Activated T-cell treated with anti-CD3 and anti-CD28 coated beads for 24 hours (primary cell): Measurements from ENCODE around the gene CCR9.
A peak's percentile ranks its signal among the peaks of the same experiment; 100 is the strongest.
"Not testable (repeated sequence)": the region's sequence is repeated elsewhere in the genome, so short reads cannot be mapped to it uniquely, and the experiment has no call there.

Source experiments
- DNase-seq: peaks from one replicate; pipeline ENCODE4 v3.0.0-alpha.2; 2020; ENCODE audit warnings: low read depth

The CCR9 gene, protein sequence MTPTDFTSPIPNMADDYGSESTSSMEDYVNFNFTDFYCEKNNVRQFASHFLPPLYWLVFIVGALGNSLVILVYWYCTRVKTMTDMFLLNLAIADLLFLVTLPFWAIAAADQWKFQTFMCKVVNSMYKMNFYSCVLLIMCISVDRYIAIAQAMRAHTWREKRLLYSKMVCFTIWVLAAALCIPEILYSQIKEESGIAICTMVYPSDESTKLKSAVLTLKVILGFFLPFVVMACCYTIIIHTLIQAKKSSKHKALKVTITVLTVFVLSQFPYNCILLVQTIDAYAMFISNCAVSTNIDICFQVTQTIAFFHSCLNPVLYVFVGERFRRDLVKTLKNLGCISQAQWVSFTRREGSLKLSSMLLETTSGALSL

DNA sequence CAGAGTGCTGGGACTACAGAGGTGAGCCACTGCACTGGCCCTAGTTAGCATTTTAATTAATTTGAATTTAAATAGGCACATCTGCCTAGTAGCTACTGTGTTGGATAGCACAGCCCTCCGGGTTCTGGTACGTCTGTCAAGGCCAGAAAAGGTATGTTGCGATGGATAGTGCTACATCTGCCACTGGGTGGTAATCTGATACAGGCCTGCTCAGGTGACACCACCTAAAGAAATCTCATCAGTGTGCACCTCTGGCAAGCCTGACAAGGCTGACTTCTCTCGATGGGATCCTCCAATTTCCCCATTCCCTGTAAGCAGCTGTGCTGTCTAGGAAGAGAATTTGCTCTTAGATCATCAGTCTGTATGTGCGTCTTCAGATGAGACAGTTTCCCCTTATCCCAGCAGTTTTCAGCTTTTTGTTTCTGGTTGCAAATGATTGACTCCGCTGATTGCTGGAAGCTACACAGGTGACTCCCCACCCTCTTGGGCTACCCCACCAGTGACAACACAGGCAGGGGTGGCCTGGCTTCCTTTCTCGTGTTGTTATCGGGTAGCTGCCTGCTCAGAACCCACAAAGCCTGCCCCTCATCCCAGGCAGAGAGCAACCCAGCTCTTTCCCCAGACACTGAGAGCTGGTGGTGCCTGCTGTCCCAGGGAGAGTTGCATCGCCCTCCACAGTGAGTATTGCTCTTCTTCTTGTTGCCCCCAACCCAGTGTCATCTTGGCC, at the start of gene CCR9:
Gene CCR9, plus strand, starts transcription at position 565 of the 727 bp plus-strand sequence. CDS start 8,391 bp downstream, outside the sequence.
- DNase-seq = no peak

DNA sequence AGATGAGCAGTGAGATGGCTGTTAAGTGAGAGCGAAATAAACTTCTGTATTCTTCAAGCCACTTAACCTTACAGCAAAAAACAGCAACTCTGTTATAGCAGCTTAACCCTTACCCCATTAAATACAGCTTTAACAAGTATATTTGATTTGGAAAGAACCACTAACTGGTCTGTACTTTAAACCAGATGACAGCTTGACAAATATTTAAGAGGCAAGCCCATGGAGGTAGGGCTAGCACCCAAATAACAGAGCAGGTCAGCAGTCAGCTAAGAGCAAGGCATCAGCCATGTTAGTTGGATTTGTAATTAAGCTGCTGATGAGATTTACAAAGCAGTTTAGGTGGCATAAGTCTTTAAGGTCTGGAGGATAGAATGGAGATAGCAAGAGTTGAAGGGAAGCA, 47.9 kb upstream of the CCR9 start:
- no peak for DNase-seq

DNA sequence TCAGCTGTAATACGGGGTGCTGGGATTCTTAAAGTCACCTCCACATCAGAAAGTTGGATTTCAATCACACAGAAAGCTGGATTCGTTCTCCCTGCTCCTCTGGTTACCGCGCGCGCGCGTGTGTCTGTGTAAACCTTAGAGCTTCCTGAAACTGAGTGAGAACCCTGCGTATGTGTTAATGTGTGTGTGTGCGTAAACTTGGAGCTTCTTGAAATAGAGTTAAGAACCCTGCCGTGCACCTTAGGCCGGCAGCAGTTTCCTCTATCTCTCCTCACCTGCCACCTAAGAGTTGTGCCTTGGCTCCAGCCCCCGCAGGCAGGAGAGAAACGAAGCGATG, 45.0 kb upstream of the CCR9 start:
- no peak for DNase-seq

DNA sequence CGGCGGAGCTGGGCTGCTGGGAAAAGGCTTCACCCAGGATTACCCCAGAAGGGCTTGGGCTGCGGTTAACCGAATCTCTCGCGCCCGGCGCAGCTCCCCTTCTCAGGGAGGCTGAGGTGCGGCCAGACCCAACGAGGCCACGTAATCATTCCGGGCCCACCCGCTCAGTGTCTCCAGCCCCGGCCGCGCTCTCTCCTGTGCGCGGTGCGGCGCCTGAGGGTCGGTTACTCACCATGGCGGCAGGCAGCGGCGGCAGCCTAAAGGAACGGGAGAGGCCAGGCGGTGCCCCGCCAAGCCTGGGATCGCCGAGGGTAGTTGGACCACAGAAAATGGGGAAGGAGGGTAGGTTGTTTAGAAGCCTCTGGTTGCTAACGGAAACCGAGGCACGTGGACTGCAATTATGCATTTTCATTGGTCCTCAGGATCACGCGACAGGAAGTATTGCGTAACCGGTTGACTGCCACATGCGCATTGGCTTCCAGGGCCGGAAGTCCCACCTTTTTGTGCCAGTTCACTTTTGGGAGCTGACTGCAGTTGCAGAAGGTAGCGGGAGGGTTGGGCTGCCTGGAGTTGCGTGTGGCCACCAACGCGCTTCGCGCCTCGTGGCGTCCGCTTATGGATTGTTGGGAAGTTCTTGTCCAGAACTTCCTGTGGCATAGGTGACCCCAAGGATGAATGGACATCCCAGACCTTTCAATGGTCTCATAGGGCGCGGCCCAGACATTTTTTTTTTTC, 44.4 kb upstream of the CCR9 start, which contains the start of gene LZTFL1:
Gene LZTFL1, minus strand, starts transcription at position 363 of the 735 bp plus-strand sequence. Its CDS starts 128 bp downstream, at position 235.
- DNase-seq = peak; percentile 89

DNA sequence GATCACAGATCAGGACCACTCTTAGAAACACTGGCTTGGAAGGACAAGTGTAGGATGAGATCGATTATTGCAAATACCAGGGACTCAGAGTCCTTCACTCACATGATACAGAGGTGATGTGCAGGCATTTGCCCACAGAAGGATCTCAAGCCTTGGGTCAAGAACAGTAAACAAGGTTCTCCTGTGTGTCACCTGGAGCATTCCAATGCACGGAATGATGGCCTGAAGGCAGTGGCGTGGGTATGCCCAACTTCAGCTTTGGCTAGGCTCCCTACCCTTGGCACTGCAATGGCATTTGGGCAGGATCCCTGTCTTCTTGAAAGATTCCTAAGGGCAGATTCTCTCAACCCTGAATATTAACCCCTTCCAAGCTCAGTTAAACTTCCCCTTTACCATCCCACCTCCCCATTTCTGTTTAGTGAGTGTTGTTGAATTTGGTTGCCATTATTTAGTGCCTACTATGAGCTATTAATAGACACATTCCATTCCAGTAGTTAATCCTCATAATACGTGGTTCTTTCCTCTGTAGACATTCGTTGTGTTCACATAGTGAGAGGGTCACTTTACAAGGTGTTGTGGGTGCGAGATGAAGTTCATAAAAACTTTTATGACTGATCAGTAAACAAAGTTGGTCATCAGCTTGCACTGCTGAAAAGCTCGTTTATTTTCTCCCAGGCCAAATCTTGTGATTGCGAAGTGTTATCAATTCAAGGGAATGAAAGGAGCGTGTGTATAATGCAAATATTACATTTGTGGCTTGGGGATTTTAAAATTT, 43.3 kb upstream of the CCR9 start:
- no peak for DNase-seq

GRCh38 chr3:45844616-45845015, 41.7 kb upstream of the CCR9 start:
- DNase-seq = no peak

DNA sequence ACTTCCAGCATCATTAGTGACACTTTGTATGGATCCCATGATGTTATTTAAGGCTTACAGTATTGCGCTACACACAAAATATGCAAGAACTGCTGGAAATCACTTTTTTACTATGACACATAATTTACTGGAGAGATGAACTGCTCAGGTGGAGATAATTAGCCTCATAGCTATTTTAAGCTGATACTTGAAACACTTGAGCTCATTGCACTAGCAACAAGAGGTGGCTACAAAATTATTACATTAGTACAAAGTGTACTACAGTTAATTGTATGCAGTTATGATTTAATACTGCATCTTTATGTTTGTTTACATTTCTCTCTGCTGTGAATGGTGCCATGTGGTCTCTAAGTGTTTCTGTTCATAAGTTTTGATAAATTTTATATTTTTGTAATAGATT, 38.0 kb upstream of the CCR9 start:
- DNase-seq = no peak

GRCh38 chr3:45852828-45853227, 33.5 kb upstream of the CCR9 start:
- DNase-seq = no peak

DNA sequence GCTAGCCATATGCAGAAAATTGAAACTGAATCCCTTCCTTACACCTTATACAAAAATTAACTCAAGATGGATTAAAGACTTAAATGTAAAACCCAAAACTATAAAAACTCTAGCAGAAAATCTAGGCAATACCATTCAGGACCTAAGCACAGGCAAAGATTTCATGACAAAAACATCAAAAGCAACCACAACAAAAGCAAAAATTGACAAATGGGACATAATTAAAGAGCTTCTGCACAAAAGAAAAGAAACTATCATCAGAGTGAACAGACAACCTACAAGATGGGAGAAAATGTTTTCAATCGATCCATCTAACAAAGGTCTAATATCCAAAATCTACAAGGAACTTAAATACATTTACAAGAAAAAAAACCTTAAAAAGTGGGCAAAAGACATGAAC, 30.0 kb upstream of the CCR9 start:
- DNase-seq = not testable (repeated sequence)

DNA sequence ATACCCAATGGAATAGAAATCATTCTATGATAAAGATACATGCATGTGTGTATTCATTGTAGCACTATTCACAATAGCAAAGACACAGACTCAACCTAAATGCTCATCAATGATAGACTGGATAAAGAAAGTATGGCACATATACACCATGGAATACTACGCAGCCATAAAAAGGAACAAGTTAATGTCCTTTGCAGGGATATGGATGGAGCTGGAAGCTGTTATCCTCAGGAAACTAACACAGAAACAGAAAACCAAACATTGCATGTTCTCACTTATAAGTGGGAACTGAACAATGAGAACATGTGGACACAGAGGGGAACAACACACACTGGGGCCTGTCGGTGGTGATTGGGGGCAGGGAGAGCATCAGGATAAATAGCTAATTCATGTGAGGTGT, 29.3 kb upstream of the CCR9 start:
- not testable (repeated sequence) for DNase-seq

- DNase-seq = no peak
These were observed 27.4 kb upstream of the CCR9 start for GRCh38 chr3:45858809-45859543.

GRCh38 chr3:45860481-45860880, 25.9 kb upstream of the CCR9 start:
- no peak for DNase-seq

DNA sequence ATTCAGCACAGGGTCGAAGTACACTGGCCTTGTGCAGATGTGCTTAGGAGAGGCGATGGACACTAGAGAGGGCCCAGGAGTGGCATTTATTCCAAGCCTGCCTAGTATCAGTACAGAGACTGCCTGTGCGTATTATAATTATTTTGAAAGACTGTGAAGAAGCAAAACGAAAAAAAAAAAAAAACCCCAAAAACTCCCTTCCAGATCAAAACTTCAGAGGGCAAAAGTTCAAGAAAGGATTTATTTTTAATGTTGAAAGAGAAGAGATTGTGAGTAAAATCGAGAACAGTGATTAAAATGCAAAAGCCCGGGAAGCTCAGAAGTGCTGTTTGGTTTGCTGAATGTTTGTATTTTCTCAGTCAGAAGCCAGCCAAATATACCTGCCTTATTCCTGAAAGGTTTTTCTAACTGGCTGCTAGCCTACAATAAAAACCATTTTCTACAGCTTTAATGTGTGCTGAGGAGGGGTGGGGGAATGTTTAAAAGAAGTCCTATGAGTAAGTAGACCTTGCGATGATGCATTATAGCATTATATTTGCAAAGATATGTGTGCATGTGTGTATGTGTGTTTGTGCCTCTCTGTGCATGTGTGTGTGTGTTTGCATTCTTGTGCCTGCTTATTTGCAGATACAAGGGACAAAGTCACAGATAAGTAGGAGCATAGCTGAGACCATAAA, 25.2 kb upstream of the CCR9 start:
- no peak for DNase-seq

DNA sequence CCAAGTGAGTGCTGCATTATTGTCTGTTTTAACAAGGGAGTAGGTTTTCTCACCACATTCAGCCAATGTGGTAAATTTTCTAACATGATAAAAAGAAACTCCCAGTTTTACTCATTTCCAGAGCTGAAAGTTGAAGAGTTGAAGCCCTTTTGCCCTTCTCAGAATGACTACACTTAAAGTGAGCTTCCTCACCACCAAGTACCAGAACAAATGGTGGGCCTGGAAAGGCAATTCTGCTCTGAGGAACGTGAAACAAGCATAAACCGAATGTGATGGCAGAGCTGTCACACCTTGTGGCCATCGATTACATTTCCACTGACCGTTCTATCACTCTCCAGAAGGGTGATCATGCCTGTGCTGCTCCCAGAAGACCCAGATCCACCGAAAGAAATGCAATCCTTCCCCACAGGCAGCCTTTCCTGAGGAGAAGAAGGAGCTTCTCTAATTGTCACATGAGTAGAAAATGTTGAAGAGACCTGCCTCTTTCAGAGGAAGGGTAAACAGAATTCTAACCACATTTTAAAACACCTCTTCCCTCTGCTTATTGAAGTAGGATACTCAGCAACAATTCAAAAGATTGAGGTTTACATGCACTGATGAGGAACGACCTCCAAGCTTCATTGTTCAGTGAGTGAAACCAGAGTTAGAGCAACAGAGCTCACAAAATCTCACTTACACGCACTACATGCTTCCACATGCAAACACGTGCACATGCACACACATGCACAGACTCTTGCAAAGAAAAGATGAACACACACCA, 21.4 kb upstream of the CCR9 start:
- no peak for DNase-seq

DNA sequence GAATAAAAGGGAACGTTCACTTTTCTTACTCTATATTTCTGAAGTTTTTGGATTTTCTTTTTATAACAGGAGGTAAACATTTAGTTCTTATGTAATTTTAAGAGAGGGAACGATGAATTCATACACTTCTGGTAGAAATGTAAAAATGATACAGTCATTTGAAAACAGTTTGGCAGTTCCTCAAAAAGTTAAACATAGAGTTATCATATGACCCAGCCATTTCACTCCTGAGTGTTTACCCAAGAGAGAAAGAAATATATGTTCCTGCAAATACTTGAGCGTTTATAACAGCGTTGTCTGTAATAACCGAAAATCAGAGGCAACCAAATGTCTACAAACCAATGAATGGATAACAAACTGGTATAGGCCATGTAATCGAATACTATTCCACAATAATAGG, 20.8 kb upstream of the CCR9 start:
- DNase-seq = no peak

- no peak for DNase-seq
These were observed 18.1 kb upstream of the CCR9 start for GRCh38 chr3:45868213-45868612.

- DNase-seq = no peak
These were observed 17.7 kb upstream of the CCR9 start for GRCh38 chr3:45868650-45869049.

DNA sequence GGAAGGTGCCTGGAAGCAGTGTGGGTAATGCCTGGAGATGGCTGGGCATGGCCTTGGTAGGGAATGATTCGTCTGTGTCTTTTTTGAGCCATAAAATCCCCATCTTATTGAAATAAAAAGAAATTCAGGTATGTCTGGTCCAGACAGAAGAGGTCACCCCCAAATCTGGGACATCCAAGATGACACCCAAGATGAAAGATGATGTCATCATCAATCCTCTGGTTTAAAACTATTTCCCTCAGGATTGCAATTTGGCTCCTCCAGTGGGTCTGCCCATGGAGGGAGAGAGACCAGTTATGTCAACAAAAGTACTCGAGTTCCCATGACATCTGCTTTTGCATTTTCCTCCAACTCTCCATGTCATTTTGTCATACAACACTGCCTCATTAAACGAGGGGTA, 16.7 kb upstream of the CCR9 start:
- DNase-seq = no peak

- DNase-seq = peak; percentile 27
These were observed 16.2 kb upstream of the CCR9 start for GRCh38 chr3:45870099-45870498.

GRCh38 chr3:45871780-45872179, 14.6 kb upstream of the CCR9 start:
- DNase-seq = no peak
